CD14-positive monocyte (primary cell): ENCODE measurements around the gene PARP8. TPM values are rescaled to one million over a fixed set of nuclear protein-coding genes. Genes with fewer than 3 reads are reported as not detected.
"Not testable (repeated sequence)": the region's sequence is repeated elsewhere in the genome, so short reads cannot be mapped to it uniquely, and the experiment has no call there.

ENCODE experiments used
- DNase-seq, 3 donors: peaks; one replicate each; pipeline ENCODE4 v3.0.0-alpha.2; 2011 to 2022
- H2AFZ ChIP-seq: 2 replicates; pipeline ENCODE4 v1.6.0; 2012; ENCODE audit warnings: mild to moderate bottlenecking, low read depth, low read length, inconsistent platforms; ENCODE audit not compliant: insufficient read depth, poor library complexity, severe bottlenecking
- H3K27ac ChIP-seq, 2 donors: 1 replicate in 1 of 2; 2 replicates in 1 of 2; pipeline ENCODE4 v1.5.1; 2012 to 2013; ENCODE audit warnings: low read length in 2 of 2, control low read depth in 1 of 2, inconsistent platforms in 1 of 2, low read depth in 1 of 2, mild to moderate bottlenecking in 1 of 2
- H3K27me3 ChIP-seq, 2 donors: one replicate each; pipeline versions ENCODE4 v1.6.0 to v1.6.1; 2011 to 2013; ENCODE audit warnings: low read length in 2 of 2; ENCODE audit not compliant: control insufficient read depth in 2 of 2, insufficient read depth in 2 of 2
- H3K36me3 ChIP-seq, 2 donors: replicated peaks in 1 of 2; 1 replicate in 1 of 2; 2 replicates in 1 of 2; pipeline versions ENCODE4 v1.5.1 to v1.6.1; 2012 to 2013; ENCODE audit warnings: low read length in 2 of 2, control low read depth in 1 of 2, inconsistent platforms in 1 of 2, mild to moderate bottlenecking in 1 of 2; ENCODE audit not compliant: insufficient read depth in 2 of 2, control insufficient read depth in 1 of 2
- H3K4me1 ChIP-seq, 2 donors: 1 replicate in 1 of 2; 2 replicates in 1 of 2; pipeline versions ENCODE4 v1.5.1 to v1.6.1; 2012 to 2013; ENCODE audit warnings: low read length in 2 of 2, control low read depth in 1 of 2, inconsistent platforms in 1 of 2, mild to moderate bottlenecking in 1 of 2, moderate library complexity in 1 of 2; ENCODE audit not compliant: insufficient read depth in 2 of 2, control insufficient read depth in 1 of 2
- H3K4me2 ChIP-seq: replicated peaks from 2 replicates; pipeline ENCODE3; 2012; ENCODE audit warnings: low read length, moderate library complexity, mild to moderate bottlenecking; ENCODE audit not compliant: poor library complexity, severe bottlenecking; ENCODE audit errors: extremely low read depth
- H3K4me3 ChIP-seq, 3 experiments: fragments of 200-600 bp in 1 of 3; sonication (generic) in 1 of 3; replicated peaks in 1 of 3; 1 replicate in 2 of 3; 2 replicates in 1 of 3; pipeline ENCODE4 v1.5.1; 2011 to 2013; ENCODE audit warnings: low read length in 3 of 3, mild to moderate bottlenecking in 3 of 3, control low read depth in 2 of 3, low read depth in 2 of 3, inconsistent platforms in 1 of 3, moderate library complexity in 1 of 3
- H3K79me2 ChIP-seq: 2 replicates; pipeline ENCODE4 v1.6.0; 2012; ENCODE audit warnings: mild to moderate bottlenecking, control low read depth, inconsistent platforms, low read length, moderate library complexity; ENCODE audit not compliant: insufficient read depth
- H3K9ac ChIP-seq: 2 replicates; pipeline ENCODE4 v1.6.0; 2017; ENCODE audit warnings: low read length, mild to moderate bottlenecking; ENCODE audit not compliant: insufficient read depth, poor library complexity, severe bottlenecking
- H3K9me3 ChIP-seq, 2 donors: replicated peaks in 1 of 2; 1 replicate in 1 of 2; 2 replicates in 1 of 2; pipeline versions ENCODE4 v1.5.1 to v1.6.1; 2012 to 2013; ENCODE audit warnings: low read length in 2 of 2, control low read depth in 1 of 2; ENCODE audit not compliant: control insufficient read depth in 1 of 2, insufficient read depth in 1 of 2
- H4K20me1 ChIP-seq: 2 replicates; pipeline ENCODE4 v1.6.0; 2012; ENCODE audit warnings: mild to moderate bottlenecking, low read length, control low read depth, moderate library complexity; ENCODE audit not compliant: insufficient read depth
- H3K27ac Mint-ChIP-seq, 7 donors: one replicate each; pipeline ENCODE4 v1.8.0; 2020; ENCODE audit warnings: mild to moderate bottlenecking in 7 of 7, mixed read lengths in 7 of 7, moderate library complexity in 6 of 7, inconsistent platforms in 2 of 7
- H3K27me3 Mint-ChIP-seq, 3 donors: one replicate each; pipeline ENCODE4 v1.8.0; 2021 to 2022; ENCODE audit warnings: low read depth in 3 of 3, mild to moderate bottlenecking in 3 of 3, mixed read lengths in 3 of 3, moderate library complexity in 3 of 3, inconsistent platforms in 1 of 3
- H3K36me3 Mint-ChIP-seq, 2 donors: one replicate each; pipeline ENCODE4 v1.8.0; 2020; ENCODE audit warnings: mixed read lengths in 2 of 2, inconsistent platforms in 1 of 2, mild to moderate bottlenecking in 1 of 2
- H3K4me1 Mint-ChIP-seq: one replicate; pipeline ENCODE4 v1.8.0; 2020; ENCODE audit warnings: mild to moderate bottlenecking, mixed read lengths
- H3K4me3 Mint-ChIP-seq, 2 donors: one replicate each; pipeline ENCODE4 v1.8.0; 2020; ENCODE audit warnings: mild to moderate bottlenecking in 2 of 2, mixed read lengths in 2 of 2, moderate library complexity in 1 of 2
- H3K9me3 Mint-ChIP-seq, 7 donors: one replicate each; pipeline ENCODE4 v1.8.0; 2020 to 2022; ENCODE audit warnings: mixed read lengths in 7 of 7, mild to moderate bottlenecking in 6 of 7, moderate library complexity in 6 of 7, inconsistent platforms in 2 of 7
- WGBS: methylation state at CpG from one replicate; pipeline ENCODE4 v1.1.5; 2013; ENCODE audit warnings: missing lambda C conversion rate; ENCODE audit not compliant: insufficient coverage; 5-methylcytosine and 5-hydroxymethylcytosine counted together
- intact Hi-C, 2 donors: fragments of 100-400 bp; cut with micrococcal nuclease; formaldehyde crosslinking; loops; one replicate each; pipeline versions ENCODE4 v1.15.0 to v1.15.1; 2023
- polyA plus RNA-seq, 3 donors: library from polyadenylated mRNA; depleted of rRNA in 1 of 3; unstranded in 2 of 3; stranded (reverse) in 1 of 3; fragments of 300-500 nt in 2 of 3; fragments of >200 nt in 1 of 3; fragmentation: Illumina TruSeq in 2 of 3; gene quantifications; 1 replicate in 2 of 3; 2 replicates in 1 of 3; pipeline ENCODE4 v1.2.3, GENCODE V29; 2012 to 2021
- TF ChIP-seq, protein P1 (sequence below): fragments of 200-600 bp; IDR thresholded peaks from one replicate; pipeline ENCODE4 v1.8.0; 2022; ENCODE audit warnings: antibody characterized with exemption, mild to moderate bottlenecking

Gene PARP8
- polyA plus RNA-seq, 3 donors, result 27.5 to 170 (median 40.6) TPM

DNA sequence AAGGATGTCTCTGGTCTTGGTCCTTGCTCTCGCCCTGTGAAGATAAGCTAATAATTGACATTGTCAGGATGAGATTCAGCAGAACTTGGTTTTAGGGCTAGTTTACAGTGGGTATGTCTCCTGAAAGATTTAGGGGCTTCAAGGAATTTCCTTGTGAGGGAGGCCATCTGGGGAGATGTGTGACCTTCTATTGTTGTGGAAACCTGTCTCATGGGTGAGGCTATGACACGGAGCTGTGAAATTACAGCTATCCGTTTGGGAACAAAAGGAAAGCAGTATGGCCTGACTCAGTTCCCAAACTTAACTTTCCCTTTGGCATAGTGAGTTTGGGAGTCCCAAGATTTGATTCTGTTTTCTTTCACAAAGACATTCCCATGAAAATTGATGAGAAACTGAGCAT, 142.0 kb downstream of the PARP8 start:
- Mint-ChIP-seq H3K4me3 (no peak overlapping the region), H3K4me1 (no peaks in the 10 kb centered on the region), H3K27me3 (no peaks in the 10 kb centered on the region), H3K36me3 (peaks cover 55 to 63% of the 10 kb centered on the region in 2 donors), H3K27ac (no peak overlapping the region), H3K9me3 (peaks cover 0 to 7% (median 0%) of the 10 kb centered on the region in 7 donors)
- H3K9me3 ChIP-seq, result no peaks in the 10 kb centered on the region
- no peak overlapping the region for H2AFZ ChIP-seq
- H3K4me2 ChIP-seq, result no peak overlapping the region
- H3K9ac ChIP-seq, result no peak overlapping the region
- peaks cover 26% of the 10 kb centered on the region for H3K79me2 ChIP-seq
- no peaks in the 10 kb centered on the region for H3K4me1 ChIP-seq
- H3K4me3 ChIP-seq, result no peak overlapping the region
- WGBS, result 100% methylated on average over 2 of the region's 3 CpGs
- H3K27me3 ChIP-seq, result no peaks in the 10 kb centered on the region
- H3K36me3 ChIP-seq, result peaks cover 43 to 84% of the 10 kb centered on the region in 2 donors
- intact Hi-C loops, result no loop called here
- peak overlapping the region in 1 of 2 donors; percentile 16 for H3K27ac ChIP-seq
- peaks cover 38% of the 10 kb centered on the region for H4K20me1 ChIP-seq
- no peak for DNase-seq
- TF ChIP-seq, protein P1, sequence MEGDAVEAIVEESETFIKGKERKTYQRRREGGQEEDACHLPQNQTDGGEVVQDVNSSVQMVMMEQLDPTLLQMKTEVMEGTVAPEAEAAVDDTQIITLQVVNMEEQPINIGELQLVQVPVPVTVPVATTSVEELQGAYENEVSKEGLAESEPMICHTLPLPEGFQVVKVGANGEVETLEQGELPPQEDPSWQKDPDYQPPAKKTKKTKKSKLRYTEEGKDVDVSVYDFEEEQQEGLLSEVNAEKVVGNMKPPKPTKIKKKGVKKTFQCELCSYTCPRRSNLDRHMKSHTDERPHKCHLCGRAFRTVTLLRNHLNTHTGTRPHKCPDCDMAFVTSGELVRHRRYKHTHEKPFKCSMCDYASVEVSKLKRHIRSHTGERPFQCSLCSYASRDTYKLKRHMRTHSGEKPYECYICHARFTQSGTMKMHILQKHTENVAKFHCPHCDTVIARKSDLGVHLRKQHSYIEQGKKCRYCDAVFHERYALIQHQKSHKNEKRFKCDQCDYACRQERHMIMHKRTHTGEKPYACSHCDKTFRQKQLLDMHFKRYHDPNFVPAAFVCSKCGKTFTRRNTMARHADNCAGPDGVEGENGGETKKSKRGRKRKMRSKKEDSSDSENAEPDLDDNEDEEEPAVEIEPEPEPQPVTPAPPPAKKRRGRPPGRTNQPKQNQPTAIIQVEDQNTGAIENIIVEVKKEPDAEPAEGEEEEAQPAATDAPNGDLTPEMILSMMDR, result no peak

DNA sequence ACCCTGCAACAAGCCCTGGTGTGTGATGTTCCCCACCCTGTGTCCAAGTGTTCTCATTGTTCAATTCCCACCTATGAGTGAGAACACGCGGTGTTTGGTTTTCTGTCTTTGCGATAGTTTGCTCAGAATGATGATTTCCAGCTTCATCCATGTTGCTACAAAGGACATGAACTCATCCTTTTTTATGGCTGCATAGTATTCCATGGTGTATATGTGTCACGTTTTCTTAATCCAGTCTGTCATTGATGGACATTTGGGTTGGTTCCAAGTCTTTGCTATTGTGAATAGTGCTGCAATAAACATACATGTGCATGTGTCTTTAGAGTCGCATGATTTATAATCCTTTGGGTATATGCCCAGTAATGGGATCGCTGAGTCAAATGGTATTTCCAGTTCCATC, 145.3 kb downstream of the PARP8 start:
- WGBS, result 100% methylated on average over 2 of the region's 6 CpGs
- H3K9me3 ChIP-seq, H3K4me3 Mint-ChIP-seq, H3K4me2 ChIP-seq, H3K9ac ChIP-seq, H3K27ac ChIP-seq, H3K27me3 Mint-ChIP-seq, H3K4me1 ChIP-seq, H2AFZ ChIP-seq, H3K27me3 ChIP-seq, H3K27ac Mint-ChIP-seq, DNase-seq, H3K4me1 Mint-ChIP-seq, H3K4me3 ChIP-seq, H3K9me3 Mint-ChIP-seq, intact Hi-C loops: not testable (repeated sequence)
- peaks cover 41% of the 10 kb centered on the region for H4K20me1 ChIP-seq
- peaks cover 60 to 72% of the 10 kb centered on the region in 2 donors for H3K36me3 Mint-ChIP-seq
- peaks cover 10% of the 10 kb centered on the region for H3K79me2 ChIP-seq
- peaks cover 49 to 85% of the 10 kb centered on the region in 2 donors for H3K36me3 ChIP-seq
